ENCODE results near the gene CTNNBIP1. TPM values are rescaled to one million over a fixed set of nuclear protein-coding genes. Genes with fewer than 3 reads are reported as not detected.

CTNNBIP1 gene
- total and polyA plus RNA-seq, 9 of the 15 experiments (the other 6 are each of a cell fraction or from before 2014, with no cell fraction given), result 0.65 to 29.2 (median 14.7) TPM

GRCh38 chr1:9929431-9930385, 19.6 kb upstream of the CTNNBIP1 start (continued):
- TF ChIP-seq TCF7 (IDR thresholded peaks at IDR 0.05; ENCODE audit: borderline replicate concordance), result no peak
- TF ChIP-seq MCM5 (IDR thresholded peaks at IDR 0.05; ENCODE audit: low read depth), result no peak
- TF ChIP-seq ZNF589 (CRISPR knock-in tag; IDR thresholded peaks at IDR 0.05; ENCODE audit: low read depth), result peak; percentile 90; the same call in 1 of the 2 replicates
- TF ChIP-seq RCOR1 (IDR thresholded peaks at IDR 0.05; ENCODE audit: borderline replicate concordance in 1 of 2, low read depth in 2 of 2, low read length in 2 of 2), result peak in 1 of 2 experiments; percentile 20; a peak in 1 of 4 replicates
- no peak for TF ChIP-seq ADNP (tag; IDR thresholded peaks at IDR 0.05)
- no peak for TF ChIP-seq ZZZ3 (IDR thresholded peaks at IDR 0.05)
- no peak for TF ChIP-seq SP1 (CRISPR knock-in tag; IDR thresholded peaks at IDR 0.05)
- TF ChIP-seq, protein P1, sequence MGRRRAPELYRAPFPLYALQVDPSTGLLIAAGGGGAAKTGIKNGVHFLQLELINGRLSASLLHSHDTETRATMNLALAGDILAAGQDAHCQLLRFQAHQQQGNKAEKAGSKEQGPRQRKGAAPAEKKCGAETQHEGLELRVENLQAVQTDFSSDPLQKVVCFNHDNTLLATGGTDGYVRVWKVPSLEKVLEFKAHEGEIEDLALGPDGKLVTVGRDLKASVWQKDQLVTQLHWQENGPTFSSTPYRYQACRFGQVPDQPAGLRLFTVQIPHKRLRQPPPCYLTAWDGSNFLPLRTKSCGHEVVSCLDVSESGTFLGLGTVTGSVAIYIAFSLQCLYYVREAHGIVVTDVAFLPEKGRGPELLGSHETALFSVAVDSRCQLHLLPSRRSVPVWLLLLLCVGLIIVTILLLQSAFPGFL (CRISPR knock-in tag; IDR thresholded peaks at IDR 0.05), result no peak
- TF ChIP-seq, protein P2, sequence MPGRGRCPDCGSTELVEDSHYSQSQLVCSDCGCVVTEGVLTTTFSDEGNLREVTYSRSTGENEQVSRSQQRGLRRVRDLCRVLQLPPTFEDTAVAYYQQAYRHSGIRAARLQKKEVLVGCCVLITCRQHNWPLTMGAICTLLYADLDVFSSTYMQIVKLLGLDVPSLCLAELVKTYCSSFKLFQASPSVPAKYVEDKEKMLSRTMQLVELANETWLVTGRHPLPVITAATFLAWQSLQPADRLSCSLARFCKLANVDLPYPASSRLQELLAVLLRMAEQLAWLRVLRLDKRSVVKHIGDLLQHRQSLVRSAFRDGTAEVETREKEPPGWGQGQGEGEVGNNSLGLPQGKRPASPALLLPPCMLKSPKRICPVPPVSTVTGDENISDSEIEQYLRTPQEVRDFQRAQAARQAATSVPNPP (IDR thresholded peaks at IDR 0.05; ENCODE audit: borderline replicate concordance, insufficient read depth, insufficient read length), result no peak
- no peak for TF ChIP-seq ZNF57 (CRISPR knock-in tag; IDR thresholded peaks at IDR 0.05)
- TF ChIP-seq ZC3H8 (IDR thresholded peaks at IDR 0.05), result no peak
- TF ChIP-seq JUNB (CRISPR knock-in tag; conservative IDR thresholded peaks at IDR 0.05), result no peak
- TF ChIP-seq EWSR1 (IDR thresholded peaks at IDR 0.05; ENCODE audit: borderline replicate concordance, low read depth, partially characterized antibody), result no peak
- no peak for TF ChIP-seq USF1 (CRISPR knock-in tag; IDR thresholded peaks at IDR 0.05)
- TF ChIP-seq POLR3G (IDR thresholded peaks at IDR 0.05; ENCODE audit: extremely low read depth, insufficient read length, insufficient replicate concordance), result no peak
- TF ChIP-seq LCOR (CRISPR knock-in tag; IDR thresholded peaks at IDR 0.05), result no peak
- no peak for TF ChIP-seq CBX1 (IDR thresholded peaks at IDR 0.05; ENCODE audit: low read depth)
- 0 out of 2 replicates have a peak, but pooled peaks have one; percentile 45 for TF ChIP-seq RHOXF2B (CRISPR knock-in tag; conservative IDR thresholded peaks at IDR 0.05)
- no peak for TF ChIP-seq SPI1 (IDR thresholded peaks at IDR 0.05; ENCODE audit: borderline replicate concordance, low read depth, low read length)
- TF ChIP-seq KDM4B (IDR thresholded peaks at IDR 0.05; ENCODE audit: borderline replicate concordance in 2 of 2, low read depth in 1 of 2), result no peak
- TF ChIP-seq, protein P3, sequence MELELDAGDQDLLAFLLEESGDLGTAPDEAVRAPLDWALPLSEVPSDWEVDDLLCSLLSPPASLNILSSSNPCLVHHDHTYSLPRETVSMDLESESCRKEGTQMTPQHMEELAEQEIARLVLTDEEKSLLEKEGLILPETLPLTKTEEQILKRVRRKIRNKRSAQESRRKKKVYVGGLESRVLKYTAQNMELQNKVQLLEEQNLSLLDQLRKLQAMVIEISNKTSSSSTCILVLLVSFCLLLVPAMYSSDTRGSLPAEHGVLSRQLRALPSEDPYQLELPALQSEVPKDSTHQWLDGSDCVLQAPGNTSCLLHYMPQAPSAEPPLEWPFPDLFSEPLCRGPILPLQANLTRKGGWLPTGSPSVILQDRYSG (tag; conservative IDR thresholded peaks at IDR 0.05; ENCODE audit: low read depth), result peak; percentile 86
- no peak for TF ChIP-seq CHD1 (IDR thresholded peaks at IDR 0.05; ENCODE audit: low read length)
- peak; percentile 75; the same call in 1 of the 2 replicates for TF ChIP-seq ERF (CRISPR knock-in tag; IDR thresholded peaks at IDR 0.05)
- peak; percentile 53; the same call in 1 of the 2 replicates for TF ChIP-seq RBFOX2 (IDR thresholded peaks at IDR 0.05; ENCODE audit: low read depth, low read length)
- no peak for TF ChIP-seq FOXK1 (CRISPR knock-in tag; IDR thresholded peaks at IDR 0.05; ENCODE audit: borderline replicate concordance)
